Gastrocnemius medialis (tissue), 4 donors: Measurements from ENCODE around the gene TAX1BP1.

Experiments
- POLR2A ChIP-seq, 2 donors: fragments of 450-650 bp; IDR thresholded peaks; one replicate each; pipeline ENCODE4 v1.6.1; 2017; ENCODE audit warnings: antibody characterized with exemption in 2 of 2, mild to moderate bottlenecking in 2 of 2, moderate library complexity in 2 of 2
- TF ChIP-seq, protein P1 (sequence below), 5 experiments: fragments of 450-650 bp in 3 of 5; fragments of 200-600 bp in 2 of 5; sonication (generic) in 2 of 5; IDR thresholded peaks in 4 of 5; conservative IDR thresholded peaks in 1 of 5; 1 replicate in 4 of 5; 2 replicates in 1 of 5; pipeline ENCODE4 v1.5.1; 2016 to 2019; ENCODE audit warnings: antibody characterized with exemption in 5 of 5, mild to moderate bottlenecking in 3 of 5, moderate library complexity in 3 of 5

DNA sequence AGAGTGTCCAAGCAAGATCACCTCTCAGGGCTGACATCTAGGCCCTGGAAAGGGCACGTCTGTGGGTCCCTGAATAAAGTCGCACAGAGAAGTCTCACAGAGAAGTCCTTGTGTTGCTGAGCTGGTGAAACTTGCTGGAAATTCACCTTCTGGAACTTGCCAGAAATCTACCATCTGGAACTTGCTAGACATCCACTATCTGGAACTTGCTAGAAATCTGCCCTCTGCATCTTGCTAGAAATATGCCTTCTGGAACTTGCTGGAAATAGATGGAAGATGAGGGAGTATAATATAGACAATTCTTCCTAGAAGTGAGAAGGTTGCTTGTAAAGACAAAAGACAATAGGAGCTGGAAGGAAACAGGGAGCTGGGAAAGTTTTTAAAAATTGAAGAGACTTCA, 5.4 kb upstream of the TAX1BP1 start:
- TF ChIP-seq, protein P1, sequence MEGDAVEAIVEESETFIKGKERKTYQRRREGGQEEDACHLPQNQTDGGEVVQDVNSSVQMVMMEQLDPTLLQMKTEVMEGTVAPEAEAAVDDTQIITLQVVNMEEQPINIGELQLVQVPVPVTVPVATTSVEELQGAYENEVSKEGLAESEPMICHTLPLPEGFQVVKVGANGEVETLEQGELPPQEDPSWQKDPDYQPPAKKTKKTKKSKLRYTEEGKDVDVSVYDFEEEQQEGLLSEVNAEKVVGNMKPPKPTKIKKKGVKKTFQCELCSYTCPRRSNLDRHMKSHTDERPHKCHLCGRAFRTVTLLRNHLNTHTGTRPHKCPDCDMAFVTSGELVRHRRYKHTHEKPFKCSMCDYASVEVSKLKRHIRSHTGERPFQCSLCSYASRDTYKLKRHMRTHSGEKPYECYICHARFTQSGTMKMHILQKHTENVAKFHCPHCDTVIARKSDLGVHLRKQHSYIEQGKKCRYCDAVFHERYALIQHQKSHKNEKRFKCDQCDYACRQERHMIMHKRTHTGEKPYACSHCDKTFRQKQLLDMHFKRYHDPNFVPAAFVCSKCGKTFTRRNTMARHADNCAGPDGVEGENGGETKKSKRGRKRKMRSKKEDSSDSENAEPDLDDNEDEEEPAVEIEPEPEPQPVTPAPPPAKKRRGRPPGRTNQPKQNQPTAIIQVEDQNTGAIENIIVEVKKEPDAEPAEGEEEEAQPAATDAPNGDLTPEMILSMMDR (IDR thresholded peaks at IDR 0.05 in 4 of 5, conservative IDR thresholded peaks at IDR 0.05 in 1 of 5) = no peak
- TF ChIP-seq POLR2A (IDR thresholded peaks at IDR 0.05) = no peak
